Tibial nerve (tissue), 3 donors: ENCODE results near the gene OR2K2.

Experiments used
- POLR2A ChIP-seq, 2 donors: fragments of 450-650 bp; IDR thresholded peaks; one replicate each; pipeline ENCODE4 v1.6.1; 2017; ENCODE audit warnings: antibody characterized with exemption in 2 of 2, mild to moderate bottlenecking in 2 of 2, moderate library complexity in 2 of 2
- TF ChIP-seq, protein P1 (sequence below), 5 experiments: fragments of 200-600 bp in 3 of 5; fragments of 450-650 bp in 2 of 5; sonication (generic) in 3 of 5; IDR thresholded peaks; one replicate each; pipeline ENCODE4 v1.5.1; 2016 to 2019; ENCODE audit warnings: antibody characterized with exemption in 5 of 5, mild to moderate bottlenecking in 3 of 5, moderate library complexity in 2 of 5

GRCh38 chr9:111350556-111350955 lies 20.5 kb upstream of the OR2K2 start:
- no peak for TF ChIP-seq POLR2A (IDR thresholded peaks at IDR 0.05)
- TF ChIP-seq, protein P1, sequence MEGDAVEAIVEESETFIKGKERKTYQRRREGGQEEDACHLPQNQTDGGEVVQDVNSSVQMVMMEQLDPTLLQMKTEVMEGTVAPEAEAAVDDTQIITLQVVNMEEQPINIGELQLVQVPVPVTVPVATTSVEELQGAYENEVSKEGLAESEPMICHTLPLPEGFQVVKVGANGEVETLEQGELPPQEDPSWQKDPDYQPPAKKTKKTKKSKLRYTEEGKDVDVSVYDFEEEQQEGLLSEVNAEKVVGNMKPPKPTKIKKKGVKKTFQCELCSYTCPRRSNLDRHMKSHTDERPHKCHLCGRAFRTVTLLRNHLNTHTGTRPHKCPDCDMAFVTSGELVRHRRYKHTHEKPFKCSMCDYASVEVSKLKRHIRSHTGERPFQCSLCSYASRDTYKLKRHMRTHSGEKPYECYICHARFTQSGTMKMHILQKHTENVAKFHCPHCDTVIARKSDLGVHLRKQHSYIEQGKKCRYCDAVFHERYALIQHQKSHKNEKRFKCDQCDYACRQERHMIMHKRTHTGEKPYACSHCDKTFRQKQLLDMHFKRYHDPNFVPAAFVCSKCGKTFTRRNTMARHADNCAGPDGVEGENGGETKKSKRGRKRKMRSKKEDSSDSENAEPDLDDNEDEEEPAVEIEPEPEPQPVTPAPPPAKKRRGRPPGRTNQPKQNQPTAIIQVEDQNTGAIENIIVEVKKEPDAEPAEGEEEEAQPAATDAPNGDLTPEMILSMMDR (IDR thresholded peaks at IDR 0.05), result no peak
